OCI-LY7 (cell line): Measurements from ENCODE around the gene PDZD7. TPM values are rescaled to one million over a fixed set of nuclear protein-coding genes. Genes with fewer than 3 reads are reported as not detected.

Experiments used
- BruUV-seq: library from RNA; stranded (reverse); fragments of 400-500 nt; replicated peaks from 2 replicates; lab custom pipeline; 2021; lab: Mats Ljungman, UMichigan
- CTCF ChIA-PET: fragments of 300-600 bp; sonication (Branson Sonifier 250); formaldehyde crosslinking; loops from one replicate; lab custom pipeline; 2022; ENCODE audit warnings: antibody characterized with exemption; ENCODE audit not compliant: unreplicated experiment; lab: Charles Lee
- POLR2A ChIA-PET: fragments of 300-600 bp; sonication (Branson Sonifier 250); formaldehyde crosslinking; loops from one replicate; lab custom pipeline; 2022; ENCODE audit warnings: antibody characterized with exemption; lab: Charles Lee
- DNase-seq: peaks from one replicate; pipeline ENCODE4 v3.0.0-alpha.2; 2015; ENCODE audit warnings: low spot score
- H2AFZ ChIP-seq: fragments of 200-600 bp; sonication (generic), shearing (Covaris generic); 2 replicates; pipeline ENCODE4 v1.6.1; 2014; ENCODE audit warnings: mild to moderate bottlenecking, antibody characterized with exemption, low read length, moderate library complexity
- H3K27ac ChIP-seq: fragments of 200-600 bp; sonication (generic); 2 replicates; pipeline ENCODE4 v1.5.1; 2014; ENCODE audit warnings: mixed run types, low read depth, mild to moderate bottlenecking, moderate library complexity, low read length, inconsistent platforms; ENCODE audit not compliant: poor library complexity, severe bottlenecking
- H3K36me3 ChIP-seq: fragments of 200-600 bp; sonication (generic); 2 replicates; pipeline ENCODE4 v1.6.1; 2014; ENCODE audit warnings: mild to moderate bottlenecking, antibody characterized with exemption, low read length, moderate library complexity, mixed read lengths; ENCODE audit not compliant: insufficient read depth
- H3K4me1 ChIP-seq: fragments of 200-600 bp; sonication (generic); 2 replicates; pipeline ENCODE4 v1.5.1; 2014; ENCODE audit warnings: mild to moderate bottlenecking, low read length; ENCODE audit not compliant: insufficient read depth, poor library complexity, severe bottlenecking
- H3K4me2 ChIP-seq: fragments of 200-600 bp; sonication (generic); 2 replicates; pipeline ENCODE4 v1.6.1; 2014; ENCODE audit warnings: mild to moderate bottlenecking, low read length
- H3K4me3 ChIP-seq: fragments of 200-600 bp; sonication (generic); 2 replicates; pipeline ENCODE4 v1.5.1; 2014; ENCODE audit warnings: mild to moderate bottlenecking, low read depth, low read length; ENCODE audit not compliant: poor library complexity, severe bottlenecking
- H3K79me2 ChIP-seq: fragments of 200-600 bp; sonication (generic); 2 replicates; pipeline ENCODE4 v1.6.1; 2016; ENCODE audit warnings: low read depth, mild to moderate bottlenecking, low read length, moderate library complexity, mixed read lengths; ENCODE audit not compliant: insufficient read depth
- H3K9me2 ChIP-seq: fragments of 200-600 bp; sonication (generic); 2 replicates; pipeline ENCODE4 v1.6.1; 2016; ENCODE audit warnings: mild to moderate bottlenecking, low read length, mixed read lengths; ENCODE audit not compliant: insufficient read depth
- H3K9me3 ChIP-seq: fragments of 200-600 bp; sonication (generic); 2 replicates; pipeline ENCODE4 v1.6.1; 2014; ENCODE audit warnings: mild to moderate bottlenecking, mixed run types, low read length, mixed read lengths
- H4K20me1 ChIP-seq: fragments of 200-600 bp; sonication (generic); 2 replicates; pipeline ENCODE4 v1.6.1; 2014; ENCODE audit warnings: mild to moderate bottlenecking, antibody characterized with exemption, low read length, moderate library complexity, mixed read lengths; ENCODE audit not compliant: insufficient read depth
- EZH2phosphoT487 ChIP-seq: fragments of 200-600 bp; sonication (generic); IDR thresholded peaks from 2 replicates; pipeline ENCODE4 v1.6.1; 2018; ENCODE audit warnings: low read depth, borderline replicate concordance, mild to moderate bottlenecking, mixed run types, antibody characterized with exemption, low read length, moderate library complexity, mixed read lengths
- intact Hi-C: fragments of 100-400 bp; cut with micrococcal nuclease; formaldehyde crosslinking; loops from one replicate; pipeline ENCODE4 v1.10.0; 2022; ENCODE audit not compliant: unreplicated experiment
- total RNA-seq, 2 experiments: library from RNA; depleted of rRNA in 1 of 2; stranded (reverse); fragments of >200 nt in 1 of 2; shearing (Covaris generic) in 1 of 2; gene quantifications; 2 replicates each; pipeline ENCODE4 v1.2.3, GENCODE V29; 2014 to 2022
- TF ChIP-seq, protein P1 (sequence below): fragments of 200-600 bp; sonication (generic); conservative IDR thresholded peaks from 2 replicates; pipeline ENCODE4 v1.5.1; 2014; ENCODE audit warnings: mild to moderate bottlenecking, antibody characterized with exemption, low read length, moderate library complexity, mixed read lengths

The PDZD7 gene
- total RNA-seq, 2 experiments from 2014 or later: 1.6 to 2.1 TPM

DNA sequence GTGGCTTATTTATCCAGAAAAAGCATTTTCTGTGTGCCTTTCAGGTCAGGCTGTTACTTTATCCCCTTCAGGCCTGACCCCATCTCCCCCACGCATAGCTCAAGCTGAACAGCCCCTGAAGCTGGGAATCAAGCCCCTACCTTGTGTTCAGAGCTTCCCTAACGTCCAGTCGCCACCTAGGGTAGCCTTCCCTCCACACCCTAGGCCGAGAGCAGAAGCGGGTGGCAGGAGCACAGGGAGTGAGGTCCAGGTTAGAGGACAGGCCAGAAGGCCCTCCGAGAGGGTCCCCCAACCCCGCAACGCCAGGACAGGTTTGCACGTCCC lies 62.1 kb downstream of the PDZD7 start:
- peaks cover 12% of the 10 kb centered on the region; the same call in 1 of the 2 replicates for H3K36me3 ChIP-seq
- ChIA-PET CTCF (interaction anchor here (0.6 to 1.2 kb wide), 2 partner anchors 33 to 46 kb away, joined by 3 to 5 read pairs; no protein-coding TSS in a partner anchor), POLR2A (interaction anchor here (0.6 kb wide), 1 partner anchor 971 kb away, joined by 5 read pairs; no protein-coding TSS in a partner anchor)
- intact Hi-C loops: loop anchor here (2.0 kb wide), 1 partner anchor 46 kb away; no protein-coding TSS in a partner anchor
- no peak for TF ChIP-seq EZH2phosphoT487
- TF ChIP-seq, protein P1, sequence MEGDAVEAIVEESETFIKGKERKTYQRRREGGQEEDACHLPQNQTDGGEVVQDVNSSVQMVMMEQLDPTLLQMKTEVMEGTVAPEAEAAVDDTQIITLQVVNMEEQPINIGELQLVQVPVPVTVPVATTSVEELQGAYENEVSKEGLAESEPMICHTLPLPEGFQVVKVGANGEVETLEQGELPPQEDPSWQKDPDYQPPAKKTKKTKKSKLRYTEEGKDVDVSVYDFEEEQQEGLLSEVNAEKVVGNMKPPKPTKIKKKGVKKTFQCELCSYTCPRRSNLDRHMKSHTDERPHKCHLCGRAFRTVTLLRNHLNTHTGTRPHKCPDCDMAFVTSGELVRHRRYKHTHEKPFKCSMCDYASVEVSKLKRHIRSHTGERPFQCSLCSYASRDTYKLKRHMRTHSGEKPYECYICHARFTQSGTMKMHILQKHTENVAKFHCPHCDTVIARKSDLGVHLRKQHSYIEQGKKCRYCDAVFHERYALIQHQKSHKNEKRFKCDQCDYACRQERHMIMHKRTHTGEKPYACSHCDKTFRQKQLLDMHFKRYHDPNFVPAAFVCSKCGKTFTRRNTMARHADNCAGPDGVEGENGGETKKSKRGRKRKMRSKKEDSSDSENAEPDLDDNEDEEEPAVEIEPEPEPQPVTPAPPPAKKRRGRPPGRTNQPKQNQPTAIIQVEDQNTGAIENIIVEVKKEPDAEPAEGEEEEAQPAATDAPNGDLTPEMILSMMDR: no peak
- no peak overlapping the region for H3K27ac ChIP-seq
- H3K4me3 ChIP-seq: peak overlapping the region; percentile 52
- peaks cover 14% of the 10 kb centered on the region for H3K4me1 ChIP-seq
- H3K9me3 ChIP-seq: no peaks in the 10 kb centered on the region
- peak overlapping the region; percentile 8; the same call in 1 of the 2 replicates for H2AFZ ChIP-seq
- peak overlapping the region; percentile 67 for H3K4me2 ChIP-seq
- no peaks in the 10 kb centered on the region for H3K9me2 ChIP-seq
- no peaks in the 10 kb centered on the region for H3K79me2 ChIP-seq
- no TSS peak for BruUV-seq
- DNase-seq: no peak
- H4K20me1 ChIP-seq: no peaks in the 10 kb centered on the region

DNA sequence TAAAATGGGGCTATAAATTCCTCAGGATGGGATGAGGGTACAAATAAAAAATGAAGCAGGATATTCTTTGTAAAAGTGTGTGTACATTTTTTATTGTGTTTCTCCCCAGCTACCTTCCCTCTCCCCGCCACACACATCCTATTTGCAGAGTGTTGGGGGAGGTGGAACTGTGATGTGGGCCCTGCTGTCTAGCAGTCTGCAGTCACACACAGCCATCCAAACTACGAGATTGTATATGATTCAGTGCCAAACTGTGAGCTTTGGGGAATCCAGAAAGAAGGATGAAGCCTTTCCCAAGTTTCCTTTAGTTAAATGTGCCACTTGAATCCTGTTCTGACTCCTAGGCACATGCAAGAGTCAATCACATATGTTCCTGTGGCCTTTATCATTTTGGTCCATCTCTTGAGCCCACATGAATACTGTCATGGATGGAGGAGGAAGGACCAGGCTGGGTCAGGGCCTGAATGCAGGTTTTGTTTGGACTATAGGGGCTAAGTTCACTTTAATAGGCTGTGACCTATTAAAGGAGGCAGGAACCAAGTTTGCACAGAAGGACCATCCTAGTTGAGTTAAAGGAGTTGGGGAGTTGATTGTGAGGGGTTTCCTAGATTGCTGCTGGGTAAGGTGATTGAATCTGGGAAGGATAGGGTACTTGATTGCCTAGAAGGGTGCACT lies 62.7 kb downstream of the PDZD7 start:
- Histone ChIP-seq H3K9me2 (no peaks in the 10 kb centered on the region), H3K4me2 (0 out of 2 replicates have a peak overlapping the region, but pooled peaks have one; percentile 67), H3K4me1 (peaks cover 15% of the 10 kb centered on the region), H2AFZ (peak overlapping the region; percentile 8; the same call in 1 of the 2 replicates), H3K4me3 (no peak overlapping the region), H3K36me3 (peaks cover 16% of the 10 kb centered on the region; the same call in 1 of the 2 replicates), H3K9me3 (no peaks in the 10 kb centered on the region), H4K20me1 (no peaks in the 10 kb centered on the region), H3K27ac (no peak overlapping the region), H3K79me2 (no peaks in the 10 kb centered on the region)
- no TSS peak for BruUV-seq
- intact Hi-C loops: loop anchor here (2.0 kb wide), 1 partner anchor 47 kb away; no protein-coding TSS in a partner anchor
- ChIA-PET CTCF (interaction anchor here (0.6 to 1.2 kb wide), 2 partner anchors 32 to 46 kb away, joined by 3 to 5 read pairs; no protein-coding TSS in a partner anchor), POLR2A (interaction anchor here (0.6 to 1.7 kb wide), 2 partner anchors 19 to 970 kb away, joined by 5 read pairs; partner anchors contain the start of genes MRPL43 and TWNK)
- no peak for TF ChIP-seq EZH2phosphoT487
- TF ChIP-seq, protein P1: no peak
- DNase-seq: no peak

DNA sequence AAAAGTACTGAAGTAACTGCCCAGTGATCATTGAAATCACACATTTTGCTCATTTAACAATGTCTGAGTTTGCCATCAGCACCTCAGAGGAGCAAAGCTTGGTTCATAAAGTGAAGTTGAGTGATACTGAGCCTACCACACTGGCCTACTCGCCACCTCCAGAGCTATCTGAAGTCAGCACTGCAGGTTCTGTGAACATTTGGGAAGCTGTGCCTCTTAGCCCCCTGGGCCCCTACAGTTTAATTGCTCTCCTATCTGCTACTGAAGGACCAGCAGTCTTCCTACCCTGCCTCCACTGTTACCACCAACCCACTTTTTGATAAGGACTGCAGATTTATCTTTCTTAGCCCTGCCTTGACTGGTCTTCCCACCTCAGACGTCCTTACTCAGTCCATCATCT lies 63.6 kb downstream of the PDZD7 start:
- CTCF ChIA-PET: interaction anchor here (0.6 kb wide), 1 partner anchor 806 kb away, joined by 10 read pairs; no protein-coding TSS in a partner anchor
- H3K27ac ChIP-seq: no peak overlapping the region
- TF ChIP-seq, protein P1: no peak

More for the DNA sequence above, 63.6 kb downstream of the PDZD7 start:
- Histone ChIP-seq H3K36me3 (peaks cover 25% of the 10 kb centered on the region), H3K4me2 (no peak overlapping the region), H3K9me3 (no peaks in the 10 kb centered on the region), H3K4me3 (no peak overlapping the region), H3K4me1 (peaks cover 23% of the 10 kb centered on the region), H2AFZ (no peak overlapping the region), H4K20me1 (no peaks in the 10 kb centered on the region), H3K79me2 (no peaks in the 10 kb centered on the region), H3K9me2 (no peaks in the 10 kb centered on the region)
- no peak for DNase-seq
- no TSS peak for BruUV-seq
- POLR2A ChIA-PET: interaction anchor here (0.6 to 1.7 kb wide), 2 partner anchors 20 to 44 kb away, joined by 3 to 5 read pairs; partner anchors contain the start of genes MRPL43 and TWNK
- intact Hi-C loops: no loop called here
